Measurements from ENCODE around the gene BABAM2. TPM values are rescaled to one million over a fixed set of nuclear protein-coding genes. Genes with fewer than 3 reads are reported as not detected.

Gene BABAM2
- total and polyA plus RNA-seq, 2 experiments from 2014 or later: 17.8 to 21.5 TPM

GRCh38 chr2:27921424-27921823, 30.9 kb downstream of the BABAM2 start:
- Mint-ChIP-seq H3K27me3 (ENCODE audit: insufficient read depth, low read depth, poor library complexity) (no peaks in the 10 kb centered on the region), H3K27ac (no peak overlapping the region), H3K9me3 (no peaks in the 10 kb centered on the region), H3K36me3 (ENCODE audit: low read depth) (no peaks in the 10 kb centered on the region), H3K4me1 (peaks cover 5% of the 10 kb centered on the region; the same call in 2 of the 3 replicates), H3K4me3 (no peak overlapping the region)
- no peak for DNase-seq (ENCODE audit: low spot score)
- H3K27me3 ChIP-seq (ENCODE audit: insufficient read depth): no peaks in the 10 kb centered on the region
- no peak overlapping the region for H3K27ac ChIP-seq (ENCODE audit: low read depth)
- no peaks in the 10 kb centered on the region for H4K20me1 ChIP-seq (replicated peaks; ENCODE audit: insufficient read depth)
- TF ChIP-seq ETS1 (IDR thresholded peaks at IDR 0.05) (no peak), ZNF114 (CRISPR knock-in tag; IDR thresholded peaks at IDR 0.05) (no peak), ZNF331 (CRISPR knock-in tag; IDR thresholded peaks at IDR 0.05; ENCODE audit: low read depth) (no peak), JUNB (IDR thresholded peaks at IDR 0.05; ENCODE audit: unreplicated experiment) (no peak), CREB1 (CRISPR knock-in tag; IDR thresholded peaks at IDR 0.05; ENCODE audit: low read depth) (no peak), EZH2phosphoT487 (IDR thresholded peaks at IDR 0.05; ENCODE audit: unreplicated experiment) (no peak), EZH2 (IDR thresholded peaks at IDR 0.05; ENCODE audit: low read depth, unreplicated experiment) (no peak), NANOG (IDR thresholded peaks at IDR 0.05; ENCODE audit: borderline replicate concordance) (no peak), ZNF462 (CRISPR knock-in tag; IDR thresholded peaks at IDR 0.05) (no peak), STAT1 (IDR thresholded peaks at IDR 0.05; ENCODE audit: unreplicated experiment) (no peak), POLR2AphosphoS5 (IDR thresholded peaks at IDR 0.05; ENCODE audit: low read depth) (no peak)
- TF ChIP-seq, protein P1, sequence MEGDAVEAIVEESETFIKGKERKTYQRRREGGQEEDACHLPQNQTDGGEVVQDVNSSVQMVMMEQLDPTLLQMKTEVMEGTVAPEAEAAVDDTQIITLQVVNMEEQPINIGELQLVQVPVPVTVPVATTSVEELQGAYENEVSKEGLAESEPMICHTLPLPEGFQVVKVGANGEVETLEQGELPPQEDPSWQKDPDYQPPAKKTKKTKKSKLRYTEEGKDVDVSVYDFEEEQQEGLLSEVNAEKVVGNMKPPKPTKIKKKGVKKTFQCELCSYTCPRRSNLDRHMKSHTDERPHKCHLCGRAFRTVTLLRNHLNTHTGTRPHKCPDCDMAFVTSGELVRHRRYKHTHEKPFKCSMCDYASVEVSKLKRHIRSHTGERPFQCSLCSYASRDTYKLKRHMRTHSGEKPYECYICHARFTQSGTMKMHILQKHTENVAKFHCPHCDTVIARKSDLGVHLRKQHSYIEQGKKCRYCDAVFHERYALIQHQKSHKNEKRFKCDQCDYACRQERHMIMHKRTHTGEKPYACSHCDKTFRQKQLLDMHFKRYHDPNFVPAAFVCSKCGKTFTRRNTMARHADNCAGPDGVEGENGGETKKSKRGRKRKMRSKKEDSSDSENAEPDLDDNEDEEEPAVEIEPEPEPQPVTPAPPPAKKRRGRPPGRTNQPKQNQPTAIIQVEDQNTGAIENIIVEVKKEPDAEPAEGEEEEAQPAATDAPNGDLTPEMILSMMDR (conservative IDR thresholded peaks at IDR 0.05; ENCODE audit: low read depth in 2 of 2): no peak
- TF ChIP-seq, protein P2, sequence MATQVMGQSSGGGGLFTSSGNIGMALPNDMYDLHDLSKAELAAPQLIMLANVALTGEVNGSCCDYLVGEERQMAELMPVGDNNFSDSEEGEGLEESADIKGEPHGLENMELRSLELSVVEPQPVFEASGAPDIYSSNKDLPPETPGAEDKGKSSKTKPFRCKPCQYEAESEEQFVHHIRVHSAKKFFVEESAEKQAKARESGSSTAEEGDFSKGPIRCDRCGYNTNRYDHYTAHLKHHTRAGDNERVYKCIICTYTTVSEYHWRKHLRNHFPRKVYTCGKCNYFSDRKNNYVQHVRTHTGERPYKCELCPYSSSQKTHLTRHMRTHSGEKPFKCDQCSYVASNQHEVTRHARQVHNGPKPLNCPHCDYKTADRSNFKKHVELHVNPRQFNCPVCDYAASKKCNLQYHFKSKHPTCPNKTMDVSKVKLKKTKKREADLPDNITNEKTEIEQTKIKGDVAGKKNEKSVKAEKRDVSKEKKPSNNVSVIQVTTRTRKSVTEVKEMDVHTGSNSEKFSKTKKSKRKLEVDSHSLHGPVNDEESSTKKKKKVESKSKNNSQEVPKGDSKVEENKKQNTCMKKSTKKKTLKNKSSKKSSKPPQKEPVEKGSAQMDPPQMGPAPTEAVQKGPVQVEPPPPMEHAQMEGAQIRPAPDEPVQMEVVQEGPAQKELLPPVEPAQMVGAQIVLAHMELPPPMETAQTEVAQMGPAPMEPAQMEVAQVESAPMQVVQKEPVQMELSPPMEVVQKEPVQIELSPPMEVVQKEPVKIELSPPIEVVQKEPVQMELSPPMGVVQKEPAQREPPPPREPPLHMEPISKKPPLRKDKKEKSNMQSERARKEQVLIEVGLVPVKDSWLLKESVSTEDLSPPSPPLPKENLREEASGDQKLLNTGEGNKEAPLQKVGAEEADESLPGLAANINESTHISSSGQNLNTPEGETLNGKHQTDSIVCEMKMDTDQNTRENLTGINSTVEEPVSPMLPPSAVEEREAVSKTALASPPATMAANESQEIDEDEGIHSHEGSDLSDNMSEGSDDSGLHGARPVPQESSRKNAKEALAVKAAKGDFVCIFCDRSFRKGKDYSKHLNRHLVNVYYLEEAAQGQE (IDR thresholded peaks at IDR 0.05; ENCODE audit: unreplicated experiment): no peak
- H2AFZ ChIP-seq: no peak overlapping the region
- no peaks in the 10 kb centered on the region for H3F3A ChIP-seq (replicated peaks; ENCODE audit: low read depth)
- no peaks in the 10 kb centered on the region for H3K79me2 ChIP-seq (replicated peaks; ENCODE audit: insufficient read depth)
- peaks cover 4% of the 10 kb centered on the region; the same call in 1 of the 2 replicates for H3K4me1 ChIP-seq (ENCODE audit: insufficient read depth)
- H3K4me3 ChIP-seq: no peak overlapping the region
- ATAC-seq: no peak
- H3K4me2 ChIP-seq: no peak overlapping the region
- H3K9me2 ChIP-seq (ENCODE audit: insufficient read depth): no peaks in the 10 kb centered on the region
- no peaks in the 10 kb centered on the region for H3K36me3 ChIP-seq (ENCODE audit: insufficient read depth)
